A673 (cell line): ENCODE data around the gene PF4V1. TPM values are rescaled to one million over a fixed set of nuclear protein-coding genes. Genes with fewer than 3 reads are reported as not detected.

Experiments used
- BruUV-seq: library from RNA; stranded (reverse); fragments of 400-500 nt; replicated peaks from 2 replicates; lab custom pipeline; 2021; lab: Mats Ljungman, UMichigan
- CTCF ChIA-PET: fragments of 300-600 bp; sonication (Branson Sonifier 250); formaldehyde crosslinking; loops from one replicate; lab custom pipeline; 2022; ENCODE audit warnings: antibody characterized with exemption; lab: Charles Lee
- POLR2A ChIA-PET: fragments of 300-600 bp; sonication (Branson Sonifier 250); formaldehyde crosslinking; loops from one replicate; lab custom pipeline; 2022; ENCODE audit warnings: antibody characterized with exemption; ENCODE audit not compliant: low non-redundant PET; lab: Charles Lee
- DNase-seq: peaks from one replicate; pipeline ENCODE4 v3.0.0-alpha.2; 2015; ENCODE audit warnings: low spot score
- H3K27ac ChIP-seq: fragments of 200-600 bp; sonication (generic); 2 replicates; pipeline ENCODE4 v1.5.1; 2016; ENCODE audit warnings: mixed run types, low read depth, mild to moderate bottlenecking, mixed read lengths, antibody characterized with exemption, low read length; ENCODE audit not compliant: poor library complexity, severe bottlenecking
- H3K27me3 ChIP-seq: fragments of 200-600 bp; sonication (generic); replicated peaks from 2 replicates; pipeline ENCODE4 v1.6.1; 2017; ENCODE audit warnings: mixed run types, low read depth, mild to moderate bottlenecking, mixed read lengths, antibody characterized with exemption, low read length; ENCODE audit not compliant: insufficient read depth, poor library complexity
- H3K36me3 ChIP-seq: fragments of 200-600 bp; sonication (generic); 2 replicates; pipeline ENCODE4 v1.6.1; 2016; ENCODE audit warnings: mixed run types, mild to moderate bottlenecking, mixed read lengths, antibody characterized with exemption, low read length; ENCODE audit not compliant: insufficient read depth, poor library complexity, severe bottlenecking
- H3K4me1 ChIP-seq: fragments of 200-600 bp; sonication (generic); 2 replicates; pipeline ENCODE4 v1.6.1; 2017; ENCODE audit warnings: mixed run types, mild to moderate bottlenecking, mixed read lengths, antibody characterized with exemption, low read length; ENCODE audit not compliant: insufficient read depth, poor library complexity, severe bottlenecking
- H3K4me3 ChIP-seq: fragments of 200-600 bp; sonication (generic); 2 replicates; pipeline ENCODE4 v1.5.1; 2016; ENCODE audit warnings: low read depth, mixed run types, mild to moderate bottlenecking, mixed read lengths, low read length; ENCODE audit not compliant: poor library complexity, severe bottlenecking
- H3K9me3 ChIP-seq: fragments of 200-600 bp; sonication (generic); 2 replicates; pipeline ENCODE4 v1.6.1; 2016; ENCODE audit warnings: mixed run types, low read depth, mild to moderate bottlenecking, mixed read lengths, antibody characterized with exemption, low read length; ENCODE audit not compliant: poor library complexity, severe bottlenecking
- CTCF ChIP-seq: fragments of 300-800, 200-600 bp; sonication (generic); conservative IDR thresholded peaks from 2 replicates; pipeline ENCODE4 v1.5.1; 2017; ENCODE audit warnings: low read depth, mild to moderate bottlenecking, antibody characterized with exemption, low read length, moderate library complexity, mixed read lengths
- EZH2 ChIP-seq: fragments of 200-600 bp; sonication (generic); IDR thresholded peaks from 2 replicates; pipeline ENCODE4 v1.6.1; 2017; ENCODE audit warnings: borderline replicate concordance, low read depth, mild to moderate bottlenecking, mixed read lengths, antibody characterized with exemption, low read length; ENCODE audit not compliant: poor library complexity, severe bottlenecking
- intact Hi-C: fragments of 100-400 bp; cut with micrococcal nuclease; formaldehyde crosslinking; loops from one replicate; pipeline ENCODE4 v1.10.0; 2022; ENCODE audit not compliant: unreplicated experiment
- total RNA-seq: library from RNA; stranded (reverse); gene quantifications from 2 replicates; pipeline ENCODE4 v1.2.3, GENCODE V29; 2021

PF4V1 gene
- total RNA-seq, 1 experiment from 2014 or later, result not detected

GRCh38 chr4:73868206-73869129, 15.4 kb downstream of the PF4V1 start:
- H3K4me3 ChIP-seq, result peak overlapping the region; percentile 46
- BruUV-seq, result no TSS peak
- H3K27ac ChIP-seq, result no peak overlapping the region
- no peaks in the 10 kb centered on the region for H3K36me3 ChIP-seq
- TF ChIP-seq EZH2, result no peak
- no peak for TF ChIP-seq CTCF
- no peaks in the 10 kb centered on the region for H3K4me1 ChIP-seq
- no peak for DNase-seq
- ChIA-PET CTCF (no interaction called here), POLR2A (interaction anchor here (0.7 kb wide), 1 partner anchor 1926 kb away, joined by 3 read pairs; no protein-coding TSS in a partner anchor)
- intact Hi-C loops, result no loop called here
- H3K27me3 ChIP-seq, result no peaks in the 10 kb centered on the region
- H3K9me3 ChIP-seq, result no peaks in the 10 kb centered on the region

GRCh38 chr4:73869130-73870055, 16.3 kb downstream of the PF4V1 start, which contains the start of gene CXCL1:
Gene CXCL1, plus strand, starts transcription at chr4:73869393. Its CDS starts 78 bp downstream, at chr4:73869471.
- Histone ChIP-seq H3K36me3 (no peaks in the 10 kb centered on the region), H3K4me3 (peak within 1 kb of the TSS; percentile 46), H3K9me3 (no peaks in the 10 kb centered on the region), H3K27me3 (no peaks in the 10 kb centered on the region), H3K27ac (no peak within 1 kb of the TSS), H3K4me1 (no peaks in the 10 kb centered on the region)
- CTCF ChIA-PET, result no interaction called here
- TF ChIP-seq EZH2, result no peak
- TF ChIP-seq CTCF, result no peak
- no peak for DNase-seq
- no TSS peak for BruUV-seq
- POLR2A ChIA-PET, result no interaction called here
- intact Hi-C loops, result no loop called here

GRCh38 chr4:73870260-73870659, 17.2 kb downstream of the PF4V1 start:
- no TSS peak for BruUV-seq
- no peak overlapping the region for H3K4me3 ChIP-seq
- DNase-seq, result no peak
- H3K9me3 ChIP-seq, result no peaks in the 10 kb centered on the region
- TF ChIP-seq EZH2, result no peak
- no peak for TF ChIP-seq CTCF
- no peaks in the 10 kb centered on the region for H3K36me3 ChIP-seq
- ChIA-PET POLR2A (no interaction called here), CTCF (no interaction called here)
- no peak overlapping the region for H3K27ac ChIP-seq
- no peaks in the 10 kb centered on the region for H3K27me3 ChIP-seq
- no peaks in the 10 kb centered on the region for H3K4me1 ChIP-seq
- intact Hi-C loops, result no loop called here
